Neural cell (in vitro differentiated cells): Measurements from ENCODE around the gene LAPTM5. TPM values are rescaled to one million over a fixed set of nuclear protein-coding genes. Genes with fewer than 3 reads are reported as not detected.

Experiments used
- H2AFZ ChIP-seq: fragments of 200-600, 300-800 bp; sonication (generic), shearing (Covaris generic); 2 replicates; pipeline ENCODE4 v1.6.0; 2014; ENCODE audit warnings: low read depth, mild to moderate bottlenecking, antibody characterized with exemption, low read length, moderate library complexity
- H3F3A ChIP-seq: fragments of 200-600 bp; shearing (Covaris generic); 2 replicates; pipeline ENCODE4 v1.6.1; 2016; ENCODE audit warnings: mild to moderate bottlenecking, moderate library complexity, mixed read lengths, antibody characterized with exemption, low read length; ENCODE audit not compliant: insufficient read depth, poor library complexity, severe bottlenecking
- H3K27ac ChIP-seq: fragments of 200-600, 300-800 bp; sonication (generic), shearing (Covaris generic); 2 replicates; pipeline ENCODE4 v1.5.1; 2014; ENCODE audit warnings: mild to moderate bottlenecking, low read length, moderate library complexity
- H3K27me3 ChIP-seq: fragments of 300-800, 200-600 bp; sonication (generic), shearing (Covaris generic); 2 replicates; pipeline ENCODE4 v1.6.0; 2014; ENCODE audit warnings: mild to moderate bottlenecking, low read depth, low read length, moderate library complexity; ENCODE audit not compliant: insufficient read depth
- H3K36me3 ChIP-seq: fragments of 300-800, 200-600 bp; sonication (generic), shearing (Covaris generic); 2 replicates; pipeline ENCODE4 v1.5.1; 2014; ENCODE audit warnings: mild to moderate bottlenecking, antibody characterized with exemption, low read length, moderate library complexity; ENCODE audit not compliant: insufficient read depth
- H3K4me2 ChIP-seq: fragments of 300-800, 200-600 bp; sonication (generic), shearing (Covaris generic); 2 replicates; pipeline ENCODE4 v1.6.0; 2014; ENCODE audit warnings: mild to moderate bottlenecking, low read length
- H3K4me3 ChIP-seq: fragments of 300-800, 200-600 bp; sonication (generic), shearing (Covaris generic); 2 replicates; pipeline ENCODE4 v1.5.1; 2014; ENCODE audit warnings: mild to moderate bottlenecking, low read length, moderate library complexity
- H3K79me2 ChIP-seq: fragments of 200-600 bp; shearing (Covaris generic); replicated peaks from 2 replicates; pipeline ENCODE4 v1.6.0; 2014; ENCODE audit warnings: mild to moderate bottlenecking, low read length, moderate library complexity; ENCODE audit not compliant: insufficient read depth
- H3K9ac ChIP-seq: fragments of 300-800, 200-600 bp; sonication (generic), shearing (Covaris generic); 2 replicates; pipeline ENCODE4 v1.6.1; 2016; ENCODE audit warnings: mild to moderate bottlenecking, low read length, mixed read lengths
- H3K9me2 ChIP-seq: fragments of 200-600 bp; shearing (Covaris generic); 2 replicates; pipeline ENCODE4 v1.6.1; 2016; ENCODE audit warnings: mild to moderate bottlenecking, low read length, mixed read lengths; ENCODE audit not compliant: insufficient read depth
- H3K9me3 ChIP-seq: fragments of 200-600, 300-800 bp; sonication (generic), shearing (Covaris generic); 2 replicates; pipeline ENCODE4 v1.6.1; 2016; ENCODE audit warnings: mild to moderate bottlenecking, mixed run types, low read length, moderate library complexity, mixed read lengths
- H4K20me1 ChIP-seq: fragments of 200-600 bp; shearing (Covaris generic); 2 replicates; pipeline ENCODE4 v1.6.1; 2016; ENCODE audit warnings: mild to moderate bottlenecking, mixed run types; ENCODE audit not compliant: insufficient read depth
- CTCF ChIP-seq: fragments of 450-650 bp; IDR thresholded peaks from 2 replicates; pipeline ENCODE4 v1.5.1; 2014; ENCODE audit warnings: antibody characterized with exemption, mild to moderate bottlenecking, moderate library complexity; ENCODE audit not compliant: poor library complexity, severe bottlenecking
- EP300 ChIP-seq: fragments of 450-650 bp; conservative IDR thresholded peaks from 2 replicates; pipeline ENCODE4 v1.6.1; 2014; ENCODE audit warnings: antibody characterized with exemption, mild to moderate bottlenecking, moderate library complexity; ENCODE audit not compliant: poor library complexity, severe bottlenecking
- EZH2 ChIP-seq: fragments of 200-600, 300-800 bp; shearing (Covaris generic), sonication (generic); IDR thresholded peaks from 2 replicates; pipeline ENCODE4 v1.6.1; 2014; ENCODE audit warnings: antibody characterized with exemption, low read length, borderline replicate concordance, mild to moderate bottlenecking; ENCODE audit not compliant: insufficient read depth, poor library complexity, severe bottlenecking
- MXI1 ChIP-seq: fragments of 450-650 bp; conservative IDR thresholded peaks from 2 replicates; pipeline ENCODE4 v1.6.1; 2014; ENCODE audit warnings: antibody characterized with exemption, mild to moderate bottlenecking; ENCODE audit not compliant: poor library complexity, severe bottlenecking
- POLR2AphosphoS5 ChIP-seq: IDR thresholded peaks from 2 replicates; pipeline ENCODE4 v1.6.1; 2012
- RAD21 ChIP-seq: fragments of 450-650 bp; conservative IDR thresholded peaks from 2 replicates; pipeline ENCODE4 v1.6.1; 2014; ENCODE audit warnings: antibody characterized with exemption, mild to moderate bottlenecking, moderate library complexity
- REST ChIP-seq: IDR thresholded peaks from 2 replicates; pipeline ENCODE4 v1.6.1; 2012; ENCODE audit warnings: borderline replicate concordance
- SMC3 ChIP-seq: fragments of 450-650 bp; conservative IDR thresholded peaks from 2 replicates; pipeline ENCODE4 v1.6.1; 2014; ENCODE audit warnings: antibody characterized with exemption, mild to moderate bottlenecking, moderate library complexity; ENCODE audit not compliant: poor library complexity
- TAF1 ChIP-seq: IDR thresholded peaks from 2 replicates; pipeline ENCODE4 v1.6.1; 2012; ENCODE audit warnings: low read depth
- polyA plus RNA-seq: library from polyadenylated mRNA; depleted of rRNA; stranded (reverse); fragments of >200 nt; gene quantifications from 2 replicates; pipeline ENCODE4 v1.2.3, GENCODE V29; 2014

LAPTM5 gene
- polyA plus RNA-seq, 1 donor from 2014 or later = 0.12 TPM

- Histone ChIP-seq H3K79me2 (no peaks in the 10 kb centered on the region), H3K9me2 (no peaks in the 10 kb centered on the region), H4K20me1 (no peaks in the 10 kb centered on the region), H3K9me3 (no peaks in the 10 kb centered on the region), H3K27me3 (no peaks in the 10 kb centered on the region), H2AFZ (no peak overlapping the region), H3F3A (no peaks in the 10 kb centered on the region), H3K4me2 (no peak overlapping the region), H3K4me3 (no peak overlapping the region), H3K9ac (no peak overlapping the region), H3K27ac (no peak overlapping the region), H3K36me3 (no peaks in the 10 kb centered on the region)
- TF ChIP-seq TAF1 (no peak), CTCF (no peak), SMC3 (no peak), EP300 (no peak), MXI1 (no peak), EZH2 (no peak), REST (no peak), POLR2AphosphoS5 (no peak)
Observed at GRCh38 chr1:30702823-30703222, 54.8 kb downstream of the LAPTM5 start.

- Histone ChIP-seq H3K79me2 (no peaks in the 10 kb centered on the region), H2AFZ (no peak overlapping the region), H3K9me2 (no peaks in the 10 kb centered on the region), H4K20me1 (no peaks in the 10 kb centered on the region), H3K27ac (no peak overlapping the region), H3K4me2 (no peak overlapping the region), H3F3A (no peaks in the 10 kb centered on the region), H3K36me3 (no peaks in the 10 kb centered on the region), H3K27me3 (no peaks in the 10 kb centered on the region), H3K9ac (no peak overlapping the region), H3K9me3 (no peaks in the 10 kb centered on the region), H3K4me3 (no peak overlapping the region)
- no peak for TF ChIP-seq SMC3
- TF ChIP-seq RAD21 = no peak
- TF ChIP-seq CTCF = no peak
- no peak for TF ChIP-seq POLR2AphosphoS5
- no peak for TF ChIP-seq TAF1
- TF ChIP-seq EP300 = no peak
- TF ChIP-seq MXI1 = no peak
- TF ChIP-seq EZH2 = no peak
- no peak for TF ChIP-seq REST
Observed at GRCh38 chr1:30701258-30701633, 56.3 kb downstream of the LAPTM5 start.
